Activated naive CD4-positive, alpha-beta T cell (primary cell): ENCODE data around the gene ASB2.

ENCODE experiments used
- DNase-seq, 4 experiments: peaks; one replicate each; lab custom pipeline; 2025; lab: John Stamatoyannopoulos, UW

ASB2 gene

GRCh38 chr14:93929048-93929535, 47.3 kb downstream of the ASB2 start:
- DNase-seq = no peak

- DNase-seq = no peak
These were observed 48.0 kb downstream of the ASB2 start for GRCh38 chr14:93928184-93929047.

- DNase-seq = no peak
These were observed 48.6 kb downstream of the ASB2 start for GRCh38 chr14:93927800-93928145.

- DNase-seq = no peak
These were observed 49.2 kb downstream of the ASB2 start, which contains the start of gene FAM181A for GRCh38 chr14:93926873-93927799. Gene FAM181A, plus strand, starts transcription at chr14:93927344. Its CDS starts 942 bp downstream, at chr14:93928286.

- DNase-seq = no peak
These were observed 50.0 kb downstream of the ASB2 start for GRCh38 chr14:93926245-93926872.

- no peak for DNase-seq
These were observed 50.9 kb downstream of the ASB2 start for GRCh38 chr14:93925374-93925895.

GRCh38 chr14:93924592-93925355, 51.6 kb downstream of the ASB2 start:
- DNase-seq = no peak

GRCh38 chr14:93923626-93924025, 52.7 kb downstream of the ASB2 start:
- DNase-seq = no peak

GRCh38 chr14:93921001-93921806, 55.2 kb downstream of the ASB2 start:
- no peak for DNase-seq

- no peak for DNase-seq
These were observed 59.2 kb downstream of the ASB2 start for GRCh38 chr14:93917141-93917540.

GRCh38 chr14:93916498-93916897, 59.9 kb downstream of the ASB2 start:
- no peak for DNase-seq

- DNase-seq = no peak
These were observed 60.6 kb downstream of the ASB2 start for GRCh38 chr14:93915800-93916199.

GRCh38 chr14:93915070-93915705, 61.2 kb downstream of the ASB2 start:
- DNase-seq = no peak

- DNase-seq = no peak
These were observed 62.1 kb downstream of the ASB2 start for GRCh38 chr14:93914278-93914677.

GRCh38 chr14:93912782-93913181, 63.6 kb downstream of the ASB2 start:
- no peak for DNase-seq

GRCh38 chr14:93911975-93912615, 64.3 kb downstream of the ASB2 start:
- no peak for DNase-seq

- no peak for DNase-seq
These were observed 66.8 kb downstream of the ASB2 start for GRCh38 chr14:93909429-93910128.
